Stimulated activated CD4-positive, alpha-beta T cell treated with anti-CD3 and anti-CD28 coated beads, TNF-alpha, amount 100 ng/mL, for 1 hour (primary cell): ENCODE data around the gene FARP1.

Experiments
- DNase-seq, 3 donors: peaks; one replicate each; pipeline ENCODE4 v3.0.0-alpha.2; 2020; ENCODE audit warnings: low read depth in 3 of 3, low spot score in 1 of 3

FARP1 gene

DNA sequence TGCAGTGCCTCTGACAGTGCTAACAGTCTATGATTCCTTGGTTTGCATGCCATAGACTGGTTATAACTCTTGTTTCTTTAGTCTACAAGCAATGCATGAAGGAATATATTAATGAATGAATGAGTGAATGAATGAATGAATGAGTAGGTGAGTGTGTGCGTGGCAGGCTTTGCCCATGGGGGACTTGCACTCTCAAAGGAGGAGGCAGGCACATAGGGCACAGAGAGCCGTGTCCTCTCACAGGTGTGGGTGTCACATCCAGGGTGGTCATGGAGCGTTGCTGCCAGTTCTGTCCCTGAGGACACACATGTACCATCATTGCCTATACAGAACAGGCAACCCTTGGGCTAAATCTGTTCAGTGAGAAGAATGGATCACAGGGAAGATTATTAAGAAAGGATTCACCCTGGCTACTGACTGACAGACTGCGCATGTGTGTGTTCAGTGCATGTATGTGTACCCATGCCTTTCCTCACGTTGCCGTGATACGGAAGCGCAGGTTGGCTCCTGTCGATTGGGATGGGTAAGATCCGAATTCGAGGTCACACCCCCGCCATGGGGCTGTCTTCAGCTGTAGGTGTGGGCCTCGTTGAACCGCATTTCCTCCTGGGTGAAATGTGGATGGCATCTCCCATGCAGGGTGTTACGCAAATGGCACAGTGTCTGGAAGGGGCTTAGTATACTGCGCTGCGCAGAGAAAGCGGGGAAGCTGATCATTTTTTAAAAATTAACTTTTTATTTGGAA is 272.6 kb downstream of the FARP1 start:
- DNase-seq, result no peak

DNA sequence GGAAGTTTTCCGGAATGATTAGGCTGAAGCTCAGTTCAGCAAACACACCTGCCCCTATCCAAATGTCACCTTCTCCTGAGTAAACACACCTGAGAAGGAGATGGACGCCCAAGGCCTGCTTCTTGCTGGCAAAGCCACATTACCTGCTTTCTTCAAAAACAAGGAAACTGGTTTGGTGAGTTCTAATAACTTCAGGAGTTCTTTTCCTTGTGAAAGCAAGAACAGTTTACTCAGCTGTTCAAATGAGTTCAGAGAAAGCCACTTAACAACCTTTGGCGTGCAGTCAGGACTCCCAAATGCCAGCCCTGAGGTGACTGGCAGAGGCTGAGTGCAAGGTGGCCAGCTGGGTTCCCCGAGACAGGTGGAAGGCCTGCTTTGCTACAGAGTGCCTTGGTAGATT is 273.5 kb downstream of the FARP1 start:
- DNase-seq, result no peak

DNA sequence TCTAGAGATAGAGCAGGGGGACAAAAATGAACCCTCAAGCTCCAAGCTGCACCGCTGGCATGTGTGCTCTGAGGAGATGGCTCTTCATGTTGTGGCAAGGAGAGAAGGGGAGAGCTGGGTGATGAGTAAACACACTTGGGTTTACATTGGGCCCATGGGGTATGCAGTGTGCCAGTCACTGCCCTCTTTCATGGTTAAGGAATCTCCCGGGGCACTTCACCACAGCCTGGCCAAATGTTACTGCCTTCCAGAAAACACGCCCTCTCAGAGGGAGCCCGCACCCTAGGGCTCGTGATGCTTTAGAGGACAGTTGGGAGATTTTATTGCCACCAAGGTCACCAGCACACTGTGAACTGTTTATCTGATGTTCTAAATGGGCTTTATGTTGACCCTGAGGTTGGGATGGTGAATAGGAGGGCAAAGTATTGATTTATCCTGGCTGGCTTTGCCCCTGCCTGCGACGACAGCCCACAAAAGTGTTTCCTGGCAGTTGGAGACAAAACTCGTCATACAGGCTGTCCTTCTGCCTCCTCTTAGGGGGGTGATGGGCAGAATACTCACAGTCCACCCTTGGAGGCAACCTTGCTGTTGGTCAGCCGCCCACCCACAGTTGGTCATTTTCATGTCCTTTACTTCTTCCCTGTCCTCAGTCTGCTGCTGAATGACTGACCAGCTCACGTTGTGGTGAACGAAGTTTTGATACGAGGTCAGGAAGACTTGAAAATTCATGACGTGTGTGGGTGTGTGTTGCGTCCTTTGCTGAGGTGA is 277.1 kb downstream of the FARP1 start:
- no peak for DNase-seq

DNA sequence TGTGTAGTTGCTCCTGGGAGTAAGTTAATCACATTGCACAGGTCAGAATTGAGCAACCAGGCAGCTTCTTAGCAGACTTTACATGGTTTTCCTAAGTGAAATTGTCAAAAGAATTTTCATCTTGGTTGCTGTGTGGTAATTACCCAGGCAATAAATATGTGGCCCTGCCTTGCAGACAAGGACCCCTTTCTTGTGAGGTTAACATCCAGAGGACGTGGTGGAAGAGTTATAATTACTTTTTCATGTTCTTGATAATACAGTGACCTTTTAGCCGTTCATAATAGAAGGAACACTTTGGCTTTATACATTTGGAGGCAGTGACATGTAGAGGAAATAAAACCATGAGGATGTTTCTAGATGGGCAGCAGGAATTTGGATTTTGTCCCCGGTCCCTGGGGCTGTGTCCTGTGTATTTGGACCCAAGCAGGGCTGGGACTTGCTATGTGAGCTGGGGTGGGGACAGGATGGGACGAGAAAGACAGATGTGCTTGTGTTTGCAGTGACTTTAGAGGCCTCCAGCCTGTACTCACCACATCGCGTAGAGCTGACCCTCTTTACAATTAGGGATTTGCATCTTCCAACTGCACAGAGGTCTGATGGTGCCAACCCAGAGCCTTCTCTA is 277.8 kb downstream of the FARP1 start:
- no peak for DNase-seq

DNA sequence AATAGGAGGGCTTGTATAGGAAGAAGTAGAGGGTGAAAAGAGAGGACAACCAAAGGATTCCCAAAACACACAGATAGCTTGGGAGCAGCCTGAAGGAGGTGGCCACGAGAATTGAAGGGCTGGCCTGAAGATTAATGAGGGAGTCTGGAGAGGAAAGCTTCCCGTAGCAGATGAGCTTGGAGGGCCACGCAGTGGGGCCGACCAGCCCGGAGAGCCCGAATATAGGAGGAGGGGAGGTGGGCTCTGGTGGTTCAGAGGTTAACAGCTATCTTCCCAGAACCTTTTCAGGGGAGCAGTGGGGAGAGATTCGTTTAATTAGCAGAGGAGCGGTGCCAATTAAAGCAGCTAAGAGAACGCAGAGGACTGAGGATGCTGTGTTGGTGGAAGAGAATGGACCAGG is 279.2 kb downstream of the FARP1 start:
- no peak for DNase-seq

DNA sequence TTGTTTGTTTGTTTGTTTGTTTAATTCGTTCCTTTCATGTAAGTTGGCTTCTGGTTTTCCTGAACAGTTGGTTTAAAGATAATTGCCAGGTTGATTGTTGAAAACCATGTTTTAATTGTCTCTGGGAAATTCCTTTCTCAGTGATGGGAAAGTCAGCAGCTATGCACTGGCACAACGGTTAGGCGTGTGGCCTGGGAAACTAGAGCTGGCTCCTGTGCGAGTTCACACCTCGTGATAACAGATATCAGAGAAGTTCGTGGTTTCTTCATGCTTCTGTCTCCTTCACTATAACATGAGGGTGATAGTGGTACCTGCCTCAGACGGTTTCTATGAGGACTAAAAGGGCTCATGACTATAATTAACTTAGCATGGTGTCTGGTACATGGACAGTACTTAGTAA is 280.5 kb downstream of the FARP1 start:
- DNase-seq, result no peak

DNA sequence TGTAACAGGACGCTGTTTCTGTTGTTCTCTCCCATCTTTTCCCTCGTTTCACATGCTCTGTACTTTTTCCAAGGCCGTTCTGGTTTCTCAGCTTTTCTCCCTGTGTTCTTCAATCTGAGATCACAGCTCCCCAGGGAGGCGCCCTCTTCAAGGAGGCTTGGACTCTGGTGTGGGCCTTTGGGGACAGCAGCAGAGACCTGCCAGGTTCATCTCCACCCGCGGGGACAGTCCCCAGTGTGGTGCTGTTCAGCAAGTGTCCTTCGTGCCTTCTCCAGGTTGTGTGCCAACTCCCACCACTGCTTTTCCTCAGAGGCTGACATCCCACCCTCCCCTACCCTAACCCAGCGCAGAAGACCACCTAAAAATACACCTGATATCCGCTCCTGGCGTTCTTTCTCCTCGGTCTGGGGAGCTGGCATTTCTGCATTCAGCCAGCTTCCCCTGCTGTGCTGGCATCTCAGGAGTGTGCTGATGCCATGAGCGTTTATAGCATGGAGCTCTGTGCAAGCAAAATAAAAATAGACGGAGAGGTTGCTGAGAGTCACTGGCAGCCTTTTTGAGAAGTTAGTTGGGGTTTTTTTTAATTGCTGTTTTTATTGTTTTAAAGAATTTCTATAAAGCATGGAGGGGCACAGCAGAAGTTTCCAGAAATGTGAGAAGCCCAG is 284.6 kb downstream of the FARP1 start:
- no peak for DNase-seq

DNA sequence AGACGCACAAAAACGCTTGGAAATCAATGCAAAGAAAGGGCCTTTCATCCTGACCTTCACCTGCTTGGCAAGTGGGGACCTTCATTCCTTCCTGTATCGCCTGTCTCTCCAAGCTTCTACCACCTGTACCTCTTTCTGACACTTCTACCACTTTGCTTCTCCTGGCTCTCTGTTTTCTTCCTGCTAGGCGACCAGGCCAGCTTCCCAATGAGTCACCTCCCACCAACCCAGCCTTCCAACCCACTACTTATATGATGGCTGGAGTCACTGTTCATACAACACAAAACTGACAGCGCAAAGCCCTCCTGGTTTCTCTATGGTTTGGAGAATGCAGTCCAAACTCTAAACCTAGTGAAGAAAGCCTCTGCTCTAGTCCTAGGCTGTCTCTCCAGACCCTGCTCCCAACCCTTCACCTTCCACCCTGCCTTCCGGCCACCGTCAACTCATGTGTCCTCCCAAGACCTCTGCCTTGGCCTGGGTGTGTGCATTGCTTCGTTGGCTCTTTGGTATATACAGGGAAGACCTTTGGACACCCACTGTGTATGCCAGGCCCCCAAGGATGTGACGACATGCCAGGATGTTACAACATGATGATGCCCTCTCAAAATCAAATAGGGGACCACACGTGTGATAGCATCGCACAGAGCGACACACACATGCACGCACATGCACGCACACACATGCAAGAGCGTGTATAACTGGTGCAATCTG is 285.5 kb downstream of the FARP1 start:
- DNase-seq, result no peak

DNA sequence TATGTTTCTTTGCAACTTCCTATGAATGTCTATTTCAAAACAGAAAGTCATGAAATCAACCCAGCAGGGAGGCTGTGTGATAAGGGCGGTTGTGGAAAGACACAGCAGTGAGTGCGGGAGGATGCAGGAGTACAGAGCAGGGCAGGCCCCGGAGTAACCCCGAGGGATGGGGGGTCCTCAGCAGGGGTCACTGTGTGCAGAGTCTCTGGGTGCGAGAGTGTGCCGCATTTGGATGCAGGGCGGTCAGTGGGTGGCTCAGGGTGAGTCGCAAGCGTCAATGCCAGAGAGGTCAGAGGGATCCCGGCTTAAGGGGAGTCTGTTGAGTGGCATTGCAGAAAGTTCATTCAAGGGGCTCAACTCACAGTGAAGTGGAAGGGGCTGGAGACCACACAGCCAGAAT is 286.2 kb downstream of the FARP1 start:
- no peak for DNase-seq

DNA sequence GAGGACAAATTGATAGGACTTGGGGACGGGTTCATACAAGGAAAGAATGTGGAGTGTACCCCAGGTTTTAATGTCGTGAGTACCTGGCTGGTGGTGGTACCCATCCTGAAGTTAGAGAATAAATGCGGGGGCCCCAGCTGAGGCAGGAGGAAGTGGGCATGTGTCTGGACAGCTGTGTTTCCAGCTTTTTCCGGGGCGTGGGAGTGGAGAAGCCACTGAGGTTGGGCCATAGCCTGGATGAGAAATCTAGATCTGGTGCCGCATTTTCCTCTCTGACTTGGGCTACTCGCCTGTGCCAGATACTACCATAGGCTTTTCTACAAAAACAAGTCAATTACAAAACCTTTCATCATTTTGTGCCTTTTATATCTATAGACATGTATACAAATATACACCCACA is 286.6 kb downstream of the FARP1 start:
- no peak for DNase-seq

DNA sequence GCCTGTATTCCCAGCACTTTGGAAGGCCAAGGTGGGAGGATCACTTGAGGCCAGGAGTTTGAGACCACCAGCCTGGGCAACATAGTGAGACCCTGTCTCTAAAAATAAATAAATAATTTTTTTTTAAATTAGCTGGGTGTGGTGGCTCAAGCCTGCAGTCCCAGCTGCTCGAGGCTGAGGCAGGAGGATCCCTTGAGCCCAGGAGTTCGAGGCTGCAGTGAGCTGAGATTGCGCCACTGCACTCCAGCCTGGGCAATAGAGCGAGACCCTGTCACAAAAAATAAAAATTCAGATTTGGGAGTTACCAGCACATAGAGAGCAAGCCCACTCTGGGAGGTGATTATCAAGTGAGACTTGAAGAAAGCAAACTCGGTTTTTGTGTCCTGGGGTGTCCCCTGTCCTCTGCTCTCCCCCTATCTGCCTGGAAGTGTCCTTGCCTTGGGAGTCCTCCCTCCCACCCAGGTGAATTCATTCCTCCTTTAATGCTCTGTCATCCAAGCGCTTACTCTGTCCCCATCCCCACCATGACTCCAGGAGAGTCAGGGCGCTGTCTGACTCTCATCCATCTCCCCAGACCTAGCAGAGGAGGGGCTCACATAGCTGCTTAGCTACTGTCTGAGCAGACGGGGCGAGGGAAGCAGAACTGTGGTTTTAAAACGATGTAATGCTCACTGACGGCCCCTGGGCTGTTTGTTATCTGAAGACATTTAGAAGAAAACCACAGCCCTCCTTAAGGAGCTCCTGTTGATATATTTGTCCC is 287.3 kb downstream of the FARP1 start:
- no peak for DNase-seq

DNA sequence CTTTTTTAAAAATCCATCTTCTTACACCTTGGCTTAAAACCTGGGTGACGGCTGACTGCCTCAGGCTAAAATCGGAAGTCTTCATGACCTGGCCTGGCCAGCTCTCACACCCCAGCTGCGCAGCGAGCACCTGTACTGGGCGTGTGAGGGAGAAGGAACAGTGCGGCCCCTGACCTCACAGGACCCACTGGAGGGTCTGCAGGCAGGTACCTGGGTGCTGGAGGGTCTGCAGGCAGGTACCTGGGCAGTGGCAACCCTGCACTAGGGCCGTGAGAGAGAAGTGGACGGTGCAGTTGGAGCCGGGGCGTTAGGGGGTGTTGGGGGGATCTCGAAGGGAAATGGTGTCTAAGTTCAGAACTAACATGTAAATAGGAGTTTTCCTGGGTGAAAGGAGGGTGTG is 289.7 kb downstream of the FARP1 start:
- DNase-seq, result no peak

DNA sequence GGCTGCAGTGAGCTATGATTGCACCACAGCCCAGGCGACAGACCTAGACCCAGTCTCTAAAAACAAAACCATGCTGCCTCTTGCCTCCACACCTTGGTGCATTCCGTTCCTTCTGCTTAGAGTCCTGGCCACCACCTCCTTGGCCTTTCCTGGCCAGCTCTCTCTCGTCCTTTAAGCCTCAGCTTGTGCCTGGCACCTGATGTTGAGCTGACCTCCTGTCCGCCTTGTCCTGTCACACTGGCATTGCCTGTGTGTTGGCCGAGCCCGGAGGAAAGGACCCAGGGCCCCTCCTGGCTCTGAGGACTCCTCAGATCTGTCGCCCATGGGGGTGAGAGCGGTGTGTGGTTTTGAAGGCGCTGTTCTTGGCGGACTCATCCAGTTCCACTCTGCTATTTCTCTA is 290.8 kb downstream of the FARP1 start:
- DNase-seq, result no peak

DNA sequence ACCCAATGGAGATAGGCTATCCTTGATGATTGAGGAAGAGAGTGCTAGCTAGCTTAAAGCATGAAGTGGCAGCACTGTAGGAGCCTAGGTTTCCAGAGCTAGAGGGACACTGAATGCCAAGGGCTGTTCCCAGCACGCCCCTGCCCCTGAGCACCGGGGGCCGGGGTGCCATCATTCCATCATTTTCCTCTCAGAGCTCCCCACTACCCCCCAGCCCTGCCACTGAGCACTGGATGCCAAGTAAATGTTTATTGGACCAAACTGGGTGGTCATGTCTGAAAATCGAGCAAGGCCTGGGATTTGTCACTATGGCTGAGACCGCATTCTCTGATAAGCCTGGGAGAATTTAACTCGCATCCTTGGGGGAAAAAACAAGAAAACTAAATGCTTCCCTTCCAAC is 291.2 kb downstream of the FARP1 start:
- DNase-seq, result no peak

DNA sequence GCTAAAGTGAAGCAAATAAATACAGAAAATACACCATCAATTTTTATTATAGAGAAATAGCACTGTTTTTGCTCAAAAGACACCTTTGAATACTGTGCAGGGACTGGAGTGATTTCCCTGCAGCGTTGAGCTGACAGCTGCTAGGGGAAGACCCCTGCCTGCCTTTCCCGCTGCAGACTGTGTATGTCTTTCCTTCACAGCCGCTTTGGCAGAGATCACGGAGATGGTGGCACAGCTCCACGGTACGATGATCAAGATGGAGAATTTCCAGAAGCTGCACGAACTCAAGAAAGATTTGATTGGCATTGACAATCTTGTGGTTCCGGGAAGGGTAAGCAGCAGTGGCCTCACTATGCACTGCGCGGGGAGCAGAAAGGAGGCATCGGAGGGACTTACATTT is 292.5 kb downstream of the FARP1 start:
- DNase-seq, result no peak

DNA sequence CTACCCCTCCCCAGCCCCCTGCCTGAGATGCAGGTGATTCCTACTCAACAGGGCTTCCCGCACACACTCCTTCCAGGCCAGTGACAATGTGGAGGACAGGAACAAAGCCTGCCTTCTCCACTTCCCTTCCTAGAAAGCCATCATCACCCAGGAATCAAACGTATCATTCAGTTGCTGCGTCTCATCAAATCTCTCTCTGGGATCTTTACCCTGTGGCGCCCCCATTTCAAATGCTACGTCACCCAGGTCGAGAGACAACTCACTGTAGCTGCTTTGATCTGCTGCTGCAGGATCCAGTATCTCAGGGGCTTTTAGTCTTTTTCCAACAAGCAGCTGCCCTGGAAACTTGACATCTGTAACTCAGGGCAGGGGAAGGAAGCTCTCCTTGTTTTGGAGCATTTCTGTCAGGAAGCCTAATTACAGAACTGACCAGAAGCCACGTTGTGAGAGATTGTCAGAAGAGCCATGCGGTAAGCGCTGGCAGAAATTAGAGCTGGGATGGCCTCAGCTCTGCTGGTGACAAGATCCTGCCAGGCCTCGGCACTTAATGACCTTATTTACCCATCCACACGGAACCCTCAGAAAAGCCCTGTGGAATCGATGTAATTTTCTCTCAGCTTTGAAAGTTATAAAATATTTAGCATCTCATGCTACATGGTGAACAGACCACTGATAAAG is 293.5 kb downstream of the FARP1 start:
- DNase-seq, result no peak

DNA sequence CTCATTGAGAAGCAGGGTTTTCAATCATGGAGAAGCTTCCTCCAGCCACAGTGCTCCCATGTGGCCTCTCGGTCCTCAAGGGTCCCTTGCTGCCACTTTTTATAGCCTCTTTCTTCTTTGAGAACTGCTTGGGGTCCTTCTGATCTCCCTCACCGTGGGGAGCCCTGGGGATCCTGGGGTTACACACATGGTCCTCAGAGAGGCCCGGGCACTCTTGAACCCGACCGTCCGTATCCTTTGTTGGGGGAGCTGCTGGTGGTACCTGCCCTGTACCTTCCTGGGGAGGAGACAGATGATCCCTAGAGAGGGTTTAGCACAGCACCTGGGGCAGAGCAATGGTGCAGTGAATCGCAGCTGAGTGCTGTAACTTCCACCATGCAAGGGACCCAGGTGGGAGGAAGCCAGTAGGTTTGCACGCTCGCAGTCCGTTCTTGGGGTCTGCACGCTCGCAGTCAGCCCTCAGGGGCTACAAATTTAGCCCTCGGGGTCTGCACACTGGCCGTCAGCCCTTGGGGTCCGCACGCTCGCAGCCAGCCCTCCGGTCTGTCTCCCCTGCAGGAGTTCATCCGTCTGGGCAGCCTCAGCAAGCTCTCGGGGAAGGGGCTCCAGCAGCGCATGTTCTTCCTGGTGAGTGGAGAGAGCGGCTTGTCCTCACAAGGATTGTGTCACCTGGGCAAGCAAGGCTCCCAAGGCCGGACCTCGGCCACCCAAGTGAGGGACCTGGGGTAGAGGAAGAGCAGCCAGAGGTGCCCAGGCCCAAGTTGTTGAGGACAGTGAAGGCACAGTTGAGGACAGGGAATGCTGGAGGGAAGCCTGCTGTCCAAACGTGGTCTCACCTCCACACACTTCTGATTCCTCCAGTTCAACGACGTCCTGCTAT is 295.6 kb downstream of the FARP1 start:
- no peak for DNase-seq

DNA sequence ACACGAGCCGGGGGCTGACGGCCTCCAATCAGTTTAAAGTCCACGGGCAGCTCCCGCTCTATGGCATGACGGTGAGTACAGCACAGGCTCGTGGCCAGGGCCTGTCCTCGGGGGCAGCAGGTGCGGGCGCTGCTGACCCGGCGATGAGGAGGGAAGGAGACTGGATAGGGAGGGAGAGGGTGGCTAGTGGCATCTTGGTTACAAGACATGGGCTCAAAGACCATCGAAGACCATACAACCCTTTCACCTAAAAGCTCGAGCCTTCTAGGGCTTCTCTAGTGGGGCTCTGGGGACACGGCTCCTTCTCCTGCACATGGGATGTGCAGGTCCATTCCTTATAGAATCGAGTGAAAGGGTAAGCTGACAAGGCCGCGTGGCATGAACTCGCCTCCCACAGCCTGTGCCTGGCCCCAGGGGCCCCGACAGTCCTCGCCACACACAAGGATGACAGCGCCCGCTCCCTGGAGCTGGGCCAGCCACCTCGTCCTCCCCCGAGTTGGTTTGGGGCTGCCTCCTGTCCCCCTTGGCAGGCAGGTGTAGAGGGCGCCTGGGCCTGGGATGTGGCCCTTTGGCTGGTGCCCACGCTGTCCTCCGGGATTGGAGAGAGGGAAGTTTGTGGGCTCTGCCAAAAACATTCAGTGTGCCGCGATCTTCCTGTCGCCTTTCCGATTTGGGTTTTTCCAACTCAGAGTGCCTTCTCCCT is 296.4 kb downstream of the FARP1 start:
- no peak for DNase-seq
